ENCODE measurements around the gene SLC25A47.

SLC25A47 gene

DNA sequence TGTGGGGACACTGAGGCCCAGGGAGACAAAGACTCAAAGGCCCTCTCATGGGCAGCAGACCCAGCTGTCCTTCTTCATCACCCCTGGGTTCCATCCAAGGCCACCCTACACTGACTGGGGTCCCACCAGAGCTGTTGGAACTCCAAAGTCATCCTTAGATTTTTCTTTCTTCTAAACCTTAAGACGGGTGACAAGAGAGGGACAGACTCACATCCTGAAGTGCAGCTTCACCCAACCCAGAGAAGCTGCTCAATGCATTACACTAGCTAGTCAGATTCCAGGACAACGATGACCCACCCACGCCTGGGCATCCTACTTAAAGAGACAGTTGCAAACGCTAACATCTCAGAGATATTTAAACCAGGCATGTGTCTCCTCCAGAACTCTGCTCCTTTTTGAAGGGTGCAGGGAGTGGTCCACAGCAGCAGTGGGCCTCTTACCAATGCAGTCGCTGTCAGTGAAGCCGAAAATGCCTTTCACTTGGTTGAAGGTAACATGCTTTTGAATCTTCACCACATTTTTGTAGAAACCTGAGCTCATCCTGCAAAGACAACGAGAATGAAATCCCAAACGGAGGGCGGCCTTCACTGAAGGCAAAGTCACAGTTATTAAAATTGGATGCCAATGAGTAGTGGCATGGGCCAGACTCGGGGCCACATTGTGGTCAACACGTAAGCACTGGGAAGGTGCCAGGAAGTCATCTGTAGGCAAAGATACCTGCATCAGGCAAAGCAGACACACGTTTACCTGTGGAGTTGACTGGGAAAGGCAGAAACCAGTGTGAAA lies 23.4 kb downstream of the SLC25A47 start:
- no peak for DNase-seq (ENCODE audit: low spot score)
- POLR2A ChIA-PET (ENCODE audit: low non-redundant PET): no interaction called here
- TF ChIP-seq, protein P1, sequence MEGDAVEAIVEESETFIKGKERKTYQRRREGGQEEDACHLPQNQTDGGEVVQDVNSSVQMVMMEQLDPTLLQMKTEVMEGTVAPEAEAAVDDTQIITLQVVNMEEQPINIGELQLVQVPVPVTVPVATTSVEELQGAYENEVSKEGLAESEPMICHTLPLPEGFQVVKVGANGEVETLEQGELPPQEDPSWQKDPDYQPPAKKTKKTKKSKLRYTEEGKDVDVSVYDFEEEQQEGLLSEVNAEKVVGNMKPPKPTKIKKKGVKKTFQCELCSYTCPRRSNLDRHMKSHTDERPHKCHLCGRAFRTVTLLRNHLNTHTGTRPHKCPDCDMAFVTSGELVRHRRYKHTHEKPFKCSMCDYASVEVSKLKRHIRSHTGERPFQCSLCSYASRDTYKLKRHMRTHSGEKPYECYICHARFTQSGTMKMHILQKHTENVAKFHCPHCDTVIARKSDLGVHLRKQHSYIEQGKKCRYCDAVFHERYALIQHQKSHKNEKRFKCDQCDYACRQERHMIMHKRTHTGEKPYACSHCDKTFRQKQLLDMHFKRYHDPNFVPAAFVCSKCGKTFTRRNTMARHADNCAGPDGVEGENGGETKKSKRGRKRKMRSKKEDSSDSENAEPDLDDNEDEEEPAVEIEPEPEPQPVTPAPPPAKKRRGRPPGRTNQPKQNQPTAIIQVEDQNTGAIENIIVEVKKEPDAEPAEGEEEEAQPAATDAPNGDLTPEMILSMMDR (conservative IDR thresholded peaks at IDR 0.05; ENCODE audit: low read depth): no peak
- H3K27ac ChIP-seq: no peak overlapping the region
- CTCF ChIA-PET: interaction anchor here (0.6 kb wide), 1 partner anchor 34 kb away, joined by 3 read pairs; no protein-coding TSS in a partner anchor

- DNase-seq (ENCODE audit: low spot score): no peak
- H3K27ac ChIP-seq: no peak overlapping the region
- TF ChIP-seq, protein P1 (conservative IDR thresholded peaks at IDR 0.05; ENCODE audit: low read depth): no peak
- POLR2A ChIA-PET (ENCODE audit: low non-redundant PET): no interaction called here
- CTCF ChIA-PET: no interaction called here
Measured at GRCh38 chr14:100348253-100348729, 25.2 kb downstream of the SLC25A47 start.

- ChIA-PET POLR2A (ENCODE audit: low non-redundant PET) (no interaction called here), CTCF (interaction anchor here (0.6 to 0.7 kb wide), 3 partner anchors 13 to 410 kb away, joined by 3 to 4 read pairs (median 4); no protein-coding TSS in a partner anchor)
- no peak overlapping the region for H3K27ac ChIP-seq
- TF ChIP-seq, protein P1 (conservative IDR thresholded peaks at IDR 0.05; ENCODE audit: low read depth): no peak
- no peak for DNase-seq (ENCODE audit: low spot score)
Measured at GRCh38 chr14:100348784-100349685, 25.9 kb downstream of the SLC25A47 start.

DNA sequence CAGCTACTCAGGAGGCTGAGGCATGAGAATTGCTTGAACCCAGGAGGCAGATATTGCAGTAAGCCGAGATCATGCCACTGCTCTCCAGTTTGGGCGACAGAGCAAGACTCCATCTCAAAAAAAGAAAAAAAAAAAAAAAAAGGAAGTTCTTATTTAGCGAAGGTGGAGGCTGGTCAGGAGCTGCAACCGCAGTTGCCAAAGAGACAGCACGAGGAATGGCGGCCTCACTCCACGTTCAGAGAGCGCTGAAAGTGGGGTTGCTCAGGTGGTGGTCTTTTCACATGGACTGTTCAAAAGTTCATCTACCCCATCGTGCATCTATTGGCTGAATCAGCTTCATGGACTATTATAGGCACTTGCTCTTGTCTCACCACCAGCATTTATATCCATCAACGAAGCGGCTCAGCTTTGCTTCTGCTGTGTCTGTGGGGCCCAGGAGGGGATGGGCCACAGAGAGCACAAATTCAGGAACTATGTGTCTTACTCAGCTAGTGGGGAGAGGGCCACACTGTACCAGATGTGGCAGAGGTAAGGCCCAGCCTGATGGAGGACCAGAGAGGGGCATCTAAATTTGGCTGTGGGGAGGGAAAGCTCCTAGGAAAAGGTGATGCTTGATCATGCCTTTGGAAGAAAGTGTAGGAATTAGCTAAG lies 27.3 kb downstream of the SLC25A47 start:
- ChIA-PET CTCF (no interaction called here), POLR2A (ENCODE audit: low non-redundant PET) (interaction anchor here (0.6 kb wide), 1 partner anchor 219 kb away, joined by 13 read pairs; no protein-coding TSS in a partner anchor)
- TF ChIP-seq, protein P1 (conservative IDR thresholded peaks at IDR 0.05; ENCODE audit: low read depth): no peak
- no peak for DNase-seq (ENCODE audit: low spot score)
- no peak overlapping the region for H3K27ac ChIP-seq

DNA sequence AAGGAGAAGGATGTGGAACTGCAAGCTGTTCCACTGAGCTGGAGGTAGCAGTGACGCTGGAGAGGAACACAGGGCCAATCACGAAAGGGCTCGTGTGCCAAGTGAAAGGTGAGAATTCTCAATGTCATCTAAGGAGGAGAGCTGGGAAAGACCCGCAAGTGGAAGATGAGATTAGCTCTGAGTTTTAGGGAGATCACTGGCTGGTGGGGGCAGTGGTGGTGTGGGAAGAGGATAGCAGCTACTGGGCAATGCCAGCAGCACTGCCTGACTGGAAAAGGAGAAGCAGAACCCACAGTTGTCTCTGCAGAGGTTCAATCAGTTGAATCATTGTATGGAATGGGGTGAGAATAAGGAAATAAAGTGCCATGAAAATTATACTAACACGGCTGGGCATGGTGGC lies 27.8 kb downstream of the SLC25A47 start:
- TF ChIP-seq, protein P1 (conservative IDR thresholded peaks at IDR 0.05; ENCODE audit: low read depth): no peak
- no peak overlapping the region for H3K27ac ChIP-seq
- ChIA-PET POLR2A (ENCODE audit: low non-redundant PET) (no interaction called here), CTCF (no interaction called here)
- DNase-seq (ENCODE audit: low spot score): no peak

GRCh38 chr14:100358396-100358795 lies 35.3 kb downstream of the SLC25A47 start:
- no peak for DNase-seq (ENCODE audit: low spot score)
- POLR2A ChIA-PET (ENCODE audit: low non-redundant PET): no interaction called here
- H3K27ac ChIP-seq: no peak overlapping the region
- CTCF ChIA-PET: no interaction called here
- TF ChIP-seq, protein P1 (conservative IDR thresholded peaks at IDR 0.05; ENCODE audit: low read depth): no peak

Measured in RWPE1 (cell line).